Stimulated activated CD4-positive, alpha-beta T cell treated with anti-CD3 and anti-CD28 coated beads, Interleukin-4, amount 100 ng/mL, for 24 hours (primary cell): ENCODE results near the gene DNAAF3.

Experiments
- DNase-seq: peaks from one replicate; pipeline ENCODE4 v3.0.0-alpha.2; 2020

DNAAF3 gene

GRCh38 chr19:55152017-55152416, 14.4 kb downstream of the DNAAF3 start:
- DNase-seq = no peak

- DNase-seq = no peak
Measured at GRCh38 chr19:55149078-55150003, 17.1 kb downstream of the DNAAF3 start, which contains the start of gene TNNT1. Gene TNNT1, minus strand, starts transcription at chr19:55149206. Its CDS starts 2,049 bp downstream, at chr19:55147157.

- DNase-seq = no peak
Measured at GRCh38 chr19:55147545-55148251, 18.7 kb downstream of the DNAAF3 start.

- no peak for DNase-seq
Measured at GRCh38 chr19:55146705-55147273, 19.6 kb downstream of the DNAAF3 start.

- DNase-seq = no peak
Measured at GRCh38 chr19:55146078-55146704, 20.2 kb downstream of the DNAAF3 start.

- no peak for DNase-seq
Measured at GRCh38 chr19:55145232-55145631, 21.2 kb downstream of the DNAAF3 start.

GRCh38 chr19:55141696-55142095, 24.7 kb downstream of the DNAAF3 start:
- no peak for DNase-seq

- no peak for DNase-seq
Measured at GRCh38 chr19:55137915-55138314, 28.5 kb downstream of the DNAAF3 start.

- DNase-seq = no peak
Measured at GRCh38 chr19:55136399-55137102, 29.9 kb downstream of the DNAAF3 start.

- no peak for DNase-seq
Measured at GRCh38 chr19:55134736-55135135, 31.7 kb downstream of the DNAAF3 start.

GRCh38 chr19:55133639-55134444, 32.6 kb downstream of the DNAAF3 start:
- no peak for DNase-seq

GRCh38 chr19:55132453-55133129, 33.8 kb downstream of the DNAAF3 start:
- no peak for DNase-seq

- no peak for DNase-seq
Measured at GRCh38 chr19:55131421-55131820, 35.0 kb downstream of the DNAAF3 start.

- DNase-seq = no peak
Measured at GRCh38 chr19:55119053-55119452, 47.4 kb downstream of the DNAAF3 start.

- peak; percentile 23 for DNase-seq
Measured at GRCh38 chr19:55118401-55118991, 47.9 kb downstream of the DNAAF3 start.

- peak; percentile 97 for DNase-seq
Measured at GRCh38 chr19:55117663-55118391, 48.6 kb downstream of the DNAAF3 start.

- peak; percentile 10 for DNase-seq
Measured at GRCh38 chr19:55116859-55117662, 49.4 kb downstream of the DNAAF3 start, which contains the start of gene PPP1R12C. Gene PPP1R12C, minus strand, starts transcription at chr19:55117637. Its CDS starts 94 bp downstream, at chr19:55117543.

GRCh38 chr19:55116232-55116858, 50.1 kb downstream of the DNAAF3 start:
- peak; percentile 65 for DNase-seq
